Measurements from ENCODE around the gene CCDC102A. TPM values are rescaled to one million over a fixed set of nuclear protein-coding genes. Genes with fewer than 3 reads are reported as not detected.

The CCDC102A gene
- total and polyA plus RNA-seq, 2 of the 13 experiments (the other 11 are each of a cell fraction or from before 2014, with no cell fraction given) = 2.1 to 2.8 TPM

DNA sequence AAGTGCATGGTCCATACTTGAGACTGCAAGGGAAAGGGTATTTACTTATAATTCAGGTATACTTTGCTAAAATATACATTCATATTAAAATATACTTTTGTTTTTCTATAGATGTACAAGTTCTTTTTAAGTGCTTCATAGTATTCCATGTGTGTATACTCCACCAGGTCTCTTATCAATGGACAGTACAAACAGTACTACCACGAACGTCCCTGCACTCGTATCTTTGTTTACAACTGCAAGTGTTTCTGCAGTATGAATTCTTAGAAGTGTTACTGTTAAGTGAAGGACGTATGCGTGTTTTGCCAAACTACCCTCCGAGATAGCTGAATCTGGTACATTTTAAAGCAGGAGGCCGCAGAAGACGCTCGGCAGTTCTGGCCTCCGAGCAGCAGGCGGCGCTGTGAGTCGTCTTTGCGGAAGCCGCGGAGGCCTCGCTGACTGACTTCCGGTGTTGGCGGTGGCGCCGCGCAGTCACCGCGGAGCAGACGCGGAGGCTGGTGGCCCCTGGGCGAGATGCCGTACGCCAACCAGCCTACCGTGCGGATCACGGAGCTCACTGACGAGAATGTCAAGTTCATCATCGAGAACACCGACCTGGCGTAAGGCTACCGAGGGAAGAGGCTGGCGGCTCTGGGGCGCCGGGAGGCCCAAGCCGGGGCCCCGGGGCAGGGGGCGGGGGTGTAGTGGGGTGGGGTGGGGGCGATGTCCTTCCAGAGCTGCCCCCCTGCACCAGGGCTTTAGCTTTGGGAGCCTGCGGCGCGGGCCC lies 74.0 kb downstream of the CCDC102A start, which contains the start of gene POLR2C (continued):
- TF ChIP-seq PAWR (CRISPR knock-in tag; IDR thresholded peaks at IDR 0.05; ENCODE audit: borderline replicate concordance) = no peak; the same call in 1 of the 2 replicates
- peak; percentile 47; the same call in 1 of the 2 replicates for TF ChIP-seq SMC3 (IDR thresholded peaks at IDR 0.05; ENCODE audit: low read length)
- TF ChIP-seq NFE2L1 (CRISPR knock-in tag; IDR thresholded peaks at IDR 0.05; ENCODE audit: borderline replicate concordance) = 0 out of 2 replicates have a peak, but pooled peaks have one; percentile 73
- TF ChIP-seq TBL1XR1 (IDR thresholded peaks at IDR 0.05; ENCODE audit: borderline replicate concordance, low read length, partially characterized antibody) = peak; percentile 22
- TF ChIP-seq ISX (CRISPR knock-in tag; conservative IDR thresholded peaks at IDR 0.05) = no peak
- TF ChIP-seq MTF1 (CRISPR knock-in tag; IDR thresholded peaks at IDR 0.05) = no peak
- TF ChIP-seq, protein P1, sequence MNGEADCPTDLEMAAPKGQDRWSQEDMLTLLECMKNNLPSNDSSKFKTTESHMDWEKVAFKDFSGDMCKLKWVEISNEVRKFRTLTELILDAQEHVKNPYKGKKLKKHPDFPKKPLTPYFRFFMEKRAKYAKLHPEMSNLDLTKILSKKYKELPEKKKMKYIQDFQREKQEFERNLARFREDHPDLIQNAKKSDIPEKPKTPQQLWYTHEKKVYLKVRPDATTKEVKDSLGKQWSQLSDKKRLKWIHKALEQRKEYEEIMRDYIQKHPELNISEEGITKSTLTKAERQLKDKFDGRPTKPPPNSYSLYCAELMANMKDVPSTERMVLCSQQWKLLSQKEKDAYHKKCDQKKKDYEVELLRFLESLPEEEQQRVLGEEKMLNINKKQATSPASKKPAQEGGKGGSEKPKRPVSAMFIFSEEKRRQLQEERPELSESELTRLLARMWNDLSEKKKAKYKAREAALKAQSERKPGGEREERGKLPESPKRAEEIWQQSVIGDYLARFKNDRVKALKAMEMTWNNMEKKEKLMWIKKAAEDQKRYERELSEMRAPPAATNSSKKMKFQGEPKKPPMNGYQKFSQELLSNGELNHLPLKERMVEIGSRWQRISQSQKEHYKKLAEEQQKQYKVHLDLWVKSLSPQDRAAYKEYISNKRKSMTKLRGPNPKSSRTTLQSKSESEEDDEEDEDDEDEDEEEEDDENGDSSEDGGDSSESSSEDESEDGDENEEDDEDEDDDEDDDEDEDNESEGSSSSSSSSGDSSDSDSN (CRISPR knock-in tag; IDR thresholded peaks at IDR 0.05) = peak; percentile 92
- no peak for TF ChIP-seq CBX2 (IDR thresholded peaks at IDR 0.05; ENCODE audit: low read depth, low read length)
- no peak for TF ChIP-seq CBX2 (CRISPR knock-in tag; IDR thresholded peaks at IDR 0.05; ENCODE audit: low read depth)
- peak; percentile 94; the same call in 1 of the 2 replicates for TF ChIP-seq MYC (CRISPR knock-in tag; IDR thresholded peaks at IDR 0.05; ENCODE audit: borderline replicate concordance)
- TF ChIP-seq ZSCAN29 (CRISPR knock-in tag; conservative IDR thresholded peaks at IDR 0.05) = 0 out of 2 replicates have a peak, but pooled peaks have one; percentile 69
- TF ChIP-seq, protein P2, sequence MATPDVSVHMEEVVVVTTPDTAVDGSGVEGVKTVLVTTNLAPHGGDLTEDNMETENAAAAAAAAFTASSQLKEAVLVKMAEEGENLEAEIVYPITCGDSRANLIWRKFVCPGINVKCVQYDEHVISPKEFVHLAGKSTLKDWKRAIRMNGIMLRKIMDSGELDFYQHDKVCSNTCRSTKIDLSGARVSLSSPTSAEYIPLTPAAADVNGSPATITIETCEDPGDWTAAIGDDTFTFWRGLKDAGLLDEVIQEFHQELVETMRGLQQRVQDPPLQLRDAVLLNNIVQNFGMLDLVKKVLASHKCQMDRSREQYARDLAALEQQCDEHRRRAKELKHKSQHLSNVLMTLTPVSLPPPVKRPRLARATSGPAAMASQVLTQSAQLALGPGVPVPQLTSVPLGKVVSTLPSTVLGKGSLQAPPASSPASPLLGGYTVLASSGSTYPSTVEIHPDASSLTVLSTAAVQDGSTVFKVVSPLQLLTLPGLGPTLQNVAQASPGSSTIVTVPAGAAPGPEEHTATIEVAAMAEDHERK (CRISPR knock-in tag; IDR thresholded peaks at IDR 0.05; ENCODE audit: low read depth) = no peak
- TF ChIP-seq TCF12 (IDR thresholded peaks at IDR 0.05) = no peak
- TF ChIP-seq TCF12 (CRISPR knock-in tag; IDR thresholded peaks at IDR 0.05) = no peak
- TF ChIP-seq, protein P3, sequence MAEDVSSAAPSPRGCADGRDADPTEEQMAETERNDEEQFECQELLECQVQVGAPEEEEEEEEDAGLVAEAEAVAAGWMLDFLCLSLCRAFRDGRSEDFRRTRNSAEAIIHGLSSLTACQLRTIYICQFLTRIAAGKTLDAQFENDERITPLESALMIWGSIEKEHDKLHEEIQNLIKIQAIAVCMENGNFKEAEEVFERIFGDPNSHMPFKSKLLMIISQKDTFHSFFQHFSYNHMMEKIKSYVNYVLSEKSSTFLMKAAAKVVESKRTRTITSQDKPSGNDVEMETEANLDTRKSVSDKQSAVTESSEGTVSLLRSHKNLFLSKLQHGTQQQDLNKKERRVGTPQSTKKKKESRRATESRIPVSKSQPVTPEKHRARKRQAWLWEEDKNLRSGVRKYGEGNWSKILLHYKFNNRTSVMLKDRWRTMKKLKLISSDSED (CRISPR knock-in tag; IDR thresholded peaks at IDR 0.05) = no peak
- peak; percentile 64; the same call in 1 of the 2 replicates for TF ChIP-seq ZNF713 (CRISPR knock-in tag; IDR thresholded peaks at IDR 0.05)
- peak; percentile 97 for TF ChIP-seq SMAD3 (CRISPR knock-in tag; IDR thresholded peaks at IDR 0.05)
- peak; percentile 94; the same call in 1 of the 2 replicates for TF ChIP-seq NFKB2 (CRISPR knock-in tag; IDR thresholded peaks at IDR 0.05; ENCODE audit: borderline replicate concordance)
- TF ChIP-seq SOX5 (CRISPR knock-in tag; IDR thresholded peaks at IDR 0.05; ENCODE audit: borderline replicate concordance) = peak; percentile 70
- TF ChIP-seq ZSCAN20 (CRISPR knock-in tag; IDR thresholded peaks at IDR 0.05; ENCODE audit: borderline replicate concordance) = peak; percentile 80; the same call in 1 of the 2 replicates
- TF ChIP-seq, protein P4, sequence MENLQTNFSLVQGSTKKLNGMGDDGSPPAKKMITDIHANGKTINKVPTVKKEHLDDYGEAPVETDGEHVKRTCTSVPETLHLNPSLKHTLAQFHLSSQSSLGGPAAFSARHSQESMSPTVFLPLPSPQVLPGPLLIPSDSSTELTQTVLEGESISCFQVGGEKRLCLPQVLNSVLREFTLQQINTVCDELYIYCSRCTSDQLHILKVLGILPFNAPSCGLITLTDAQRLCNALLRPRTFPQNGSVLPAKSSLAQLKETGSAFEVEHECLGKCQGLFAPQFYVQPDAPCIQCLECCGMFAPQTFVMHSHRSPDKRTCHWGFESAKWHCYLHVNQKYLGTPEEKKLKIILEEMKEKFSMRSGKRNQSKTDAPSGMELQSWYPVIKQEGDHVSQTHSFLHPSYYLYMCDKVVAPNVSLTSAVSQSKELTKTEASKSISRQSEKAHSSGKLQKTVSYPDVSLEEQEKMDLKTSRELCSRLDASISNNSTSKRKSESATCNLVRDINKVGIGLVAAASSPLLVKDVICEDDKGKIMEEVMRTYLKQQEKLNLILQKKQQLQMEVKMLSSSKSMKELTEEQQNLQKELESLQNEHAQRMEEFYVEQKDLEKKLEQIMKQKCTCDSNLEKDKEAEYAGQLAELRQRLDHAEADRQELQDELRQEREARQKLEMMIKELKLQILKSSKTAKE (CRISPR knock-in tag; IDR thresholded peaks at IDR 0.05; ENCODE audit: borderline replicate concordance) = no peak
- peak; percentile 89 for TF ChIP-seq YY1 (IDR thresholded peaks at IDR 0.05; ENCODE audit: insufficient read depth, insufficient replicate concordance, low read depth, low read length)

Measured in HepG2 (cell line).